SK-N-SH treated with all-trans-retinoic acid at 6 μM for 48 hours (cell line): ENCODE results near the gene RHOT2.
A peak's percentile ranks its signal among the peaks of the same experiment; 100 is the strongest.

Source experiments
- ATAC-seq: fragments of 200-7000 bp; cut with Tn5 transposase; 3 replicates; pipeline ENCODE4 v1.9.1; 2020; ENCODE audit warnings: mild to moderate bottlenecking, moderate library complexity
- ARNTL ChIP-seq: fragments of 450-650 bp; formaldehyde crosslinking; IDR thresholded peaks from 2 replicates; pipeline ENCODE4 v1.5.0; 2020; ENCODE audit warnings: low read depth, mild to moderate bottlenecking, moderate library complexity, borderline replicate concordance
- CSDC2 ChIP-seq: fragments of 250-450 bp; sonication (Bioruptor Pico); IDR thresholded peaks from 2 replicates; pipeline ENCODE4 v1.5.0; 2020; ENCODE audit warnings: mild to moderate bottlenecking, moderate library complexity
- ESRRG ChIP-seq: fragments of 250-450 bp; sonication (Bioruptor Pico); IDR thresholded peaks from 2 replicates; pipeline ENCODE4 v1.6.1; 2021; ENCODE audit warnings: mild to moderate bottlenecking
- GLIS3 ChIP-seq: fragments of 250-450 bp; sonication (Bioruptor Pico); IDR thresholded peaks from 2 replicates; pipeline ENCODE4 v1.5.0; 2020; ENCODE audit warnings: mild to moderate bottlenecking, moderate library complexity
- ISL1 ChIP-seq: fragments of 250-450 bp; sonication (Bioruptor Pico); IDR thresholded peaks from 2 replicates; pipeline ENCODE4 v2.1.2; 2022; ENCODE audit warnings: mild to moderate bottlenecking, moderate library complexity
- OSR1 ChIP-seq: fragments of 250-450 bp; sonication (Bioruptor Pico); IDR thresholded peaks from 2 replicates; pipeline ENCODE4 v1.8.0; 2022; ENCODE audit warnings: moderate library complexity, mild to moderate bottlenecking, inconsistent platforms
- PPARA ChIP-seq: fragments of 250-450 bp; sonication (Bioruptor Pico); IDR thresholded peaks from 2 replicates; pipeline ENCODE4 v1.5.0; 2020; ENCODE audit warnings: mild to moderate bottlenecking, borderline replicate concordance
- RARB ChIP-seq: fragments of 250-450 bp; sonication (Bioruptor Pico); IDR thresholded peaks from 2 replicates; pipeline ENCODE4 v1.8.0; 2021; ENCODE audit warnings: mild to moderate bottlenecking, moderate library complexity
- SNAI2 ChIP-seq: fragments of 250-450 bp; sonication (Bioruptor Pico); IDR thresholded peaks from 2 replicates; pipeline ENCODE4 v1.5.0; 2020; ENCODE audit warnings: mild to moderate bottlenecking, moderate library complexity
- TCF4 ChIP-seq: fragments of 250-450 bp; sonication (Bioruptor Pico); IDR thresholded peaks from 2 replicates; pipeline ENCODE4 v1.8.0; 2021; ENCODE audit warnings: mild to moderate bottlenecking, moderate library complexity, borderline replicate concordance
- TOX ChIP-seq: fragments of 250-450 bp; sonication (Bioruptor Pico); IDR thresholded peaks from 2 replicates; pipeline ENCODE4 v1.8.0; 2021; ENCODE audit warnings: mild to moderate bottlenecking, moderate library complexity, borderline replicate concordance
- ZFP3 ChIP-seq: fragments of 250-450 bp; sonication (Bioruptor Pico); IDR thresholded peaks from 2 replicates; pipeline ENCODE4 v1.5.0; 2020; ENCODE audit warnings: mild to moderate bottlenecking, moderate library complexity
- ZFP30 ChIP-seq: fragments of 450-650 bp; formaldehyde crosslinking; IDR thresholded peaks from 2 replicates; pipeline ENCODE4 v1.5.0; 2022; ENCODE audit warnings: mild to moderate bottlenecking, moderate library complexity
- ZNF565 ChIP-seq: fragments of 450-650 bp; formaldehyde crosslinking; conservative IDR thresholded peaks from 2 replicates; pipeline ENCODE4 v1.5.0; 2020; ENCODE audit warnings: low read depth, mild to moderate bottlenecking, moderate library complexity
- ZNF70 ChIP-seq: fragments of 450-650 bp; formaldehyde crosslinking; IDR thresholded peaks from 2 replicates; pipeline ENCODE4 v1.5.0; 2020; ENCODE audit warnings: mild to moderate bottlenecking, moderate library complexity
- ZNF8 ChIP-seq: fragments of 450-650 bp; formaldehyde crosslinking; IDR thresholded peaks from 2 replicates; pipeline ENCODE4 v1.5.0; 2020; ENCODE audit warnings: mild to moderate bottlenecking, moderate library complexity
- TF ChIP-seq, protein P1 (sequence below): fragments of 250-450 bp; sonication (Bioruptor Pico); IDR thresholded peaks from 2 replicates; pipeline ENCODE4 v1.5.1; 2021; ENCODE audit warnings: mild to moderate bottlenecking, moderate library complexity
- TF ChIP-seq, protein P2 (sequence below): fragments of 250-450 bp; sonication (Bioruptor Pico); IDR thresholded peaks from 2 replicates; pipeline ENCODE4 v1.5.1; 2020; ENCODE audit warnings: low read depth, mild to moderate bottlenecking, moderate library complexity
- TF ChIP-seq, protein P3 (sequence below): fragments of 250-450 bp; sonication (Bioruptor Pico); IDR thresholded peaks from 2 replicates; pipeline ENCODE4 v1.8.0; 2021; ENCODE audit warnings: low read depth, mild to moderate bottlenecking, moderate library complexity, borderline replicate concordance
- TF ChIP-seq, protein P4 (sequence below): fragments of 250-450 bp; sonication (Bioruptor Pico); IDR thresholded peaks from 2 replicates; pipeline ENCODE4 v1.8.0; 2020; ENCODE audit warnings: mild to moderate bottlenecking, moderate library complexity, borderline replicate concordance
- TF ChIP-seq, protein P5 (sequence below): fragments of 250-450 bp; sonication (Bioruptor Pico); IDR thresholded peaks from 2 replicates; pipeline ENCODE4 v1.5.0; 2020; ENCODE audit warnings: mild to moderate bottlenecking, moderate library complexity

The RHOT2 gene

DNA sequence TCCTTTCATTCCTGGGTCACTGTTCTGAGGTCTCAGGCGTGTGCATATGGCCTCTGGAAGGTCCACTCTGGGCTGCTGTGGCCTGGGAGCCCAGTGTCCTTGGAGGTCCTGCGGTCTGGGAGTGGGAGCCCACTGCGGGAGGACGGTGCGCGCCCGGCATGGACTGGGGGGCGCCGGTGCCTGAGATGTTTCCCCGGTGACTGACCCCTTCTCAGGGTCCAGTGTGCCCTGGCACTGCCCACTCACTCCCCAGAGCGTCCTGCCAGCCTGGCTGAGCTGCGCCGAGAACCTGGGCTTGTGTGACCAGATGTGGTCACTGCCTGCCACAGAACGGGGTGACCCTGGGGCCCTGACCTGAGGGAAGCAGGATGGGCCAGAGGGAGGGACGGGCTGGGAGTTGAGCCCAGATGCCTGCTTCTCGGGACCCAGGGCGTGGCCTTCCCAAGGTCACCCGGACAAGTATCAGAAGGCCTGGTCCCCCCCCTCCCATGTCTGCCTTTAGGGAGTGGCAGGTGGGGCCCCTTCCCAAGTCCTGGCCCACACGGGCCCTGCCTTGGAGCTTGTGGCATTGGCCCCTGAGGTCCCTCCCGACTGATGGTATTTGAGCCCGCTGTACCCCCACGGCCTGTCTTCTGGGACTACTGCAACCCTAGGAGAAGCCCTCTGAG is 6.4 kb downstream of the RHOT2 start:
- no peak for ATAC-seq
- TF ChIP-seq TCF4 (CRISPR knock-in tag) (no peak), ZNF70 (no peak), OSR1 (CRISPR knock-in tag) (no peak), ZFP3 (CRISPR knock-in tag) (no peak)
- TF ChIP-seq, protein P1, sequence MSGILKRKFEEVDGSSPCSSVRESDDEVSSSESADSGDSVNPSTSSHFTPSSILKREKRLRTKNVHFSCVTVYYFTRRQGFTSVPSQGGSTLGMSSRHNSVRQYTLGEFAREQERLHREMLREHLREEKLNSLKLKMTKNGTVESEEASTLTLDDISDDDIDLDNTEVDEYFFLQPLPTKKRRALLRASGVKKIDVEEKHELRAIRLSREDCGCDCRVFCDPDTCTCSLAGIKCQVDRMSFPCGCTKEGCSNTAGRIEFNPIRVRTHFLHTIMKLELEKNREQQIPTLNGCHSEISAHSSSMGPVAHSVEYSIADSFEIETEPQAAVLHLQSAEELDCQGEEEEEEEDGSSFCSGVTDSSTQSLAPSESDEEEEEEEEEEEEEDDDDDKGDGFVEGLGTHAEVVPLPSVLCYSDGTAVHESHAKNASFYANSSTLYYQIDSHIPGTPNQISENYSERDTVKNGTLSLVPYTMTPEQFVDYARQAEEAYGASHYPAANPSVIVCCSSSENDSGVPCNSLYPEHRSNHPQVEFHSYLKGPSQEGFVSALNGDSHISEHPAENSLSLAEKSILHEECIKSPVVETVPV = no peak

DNA sequence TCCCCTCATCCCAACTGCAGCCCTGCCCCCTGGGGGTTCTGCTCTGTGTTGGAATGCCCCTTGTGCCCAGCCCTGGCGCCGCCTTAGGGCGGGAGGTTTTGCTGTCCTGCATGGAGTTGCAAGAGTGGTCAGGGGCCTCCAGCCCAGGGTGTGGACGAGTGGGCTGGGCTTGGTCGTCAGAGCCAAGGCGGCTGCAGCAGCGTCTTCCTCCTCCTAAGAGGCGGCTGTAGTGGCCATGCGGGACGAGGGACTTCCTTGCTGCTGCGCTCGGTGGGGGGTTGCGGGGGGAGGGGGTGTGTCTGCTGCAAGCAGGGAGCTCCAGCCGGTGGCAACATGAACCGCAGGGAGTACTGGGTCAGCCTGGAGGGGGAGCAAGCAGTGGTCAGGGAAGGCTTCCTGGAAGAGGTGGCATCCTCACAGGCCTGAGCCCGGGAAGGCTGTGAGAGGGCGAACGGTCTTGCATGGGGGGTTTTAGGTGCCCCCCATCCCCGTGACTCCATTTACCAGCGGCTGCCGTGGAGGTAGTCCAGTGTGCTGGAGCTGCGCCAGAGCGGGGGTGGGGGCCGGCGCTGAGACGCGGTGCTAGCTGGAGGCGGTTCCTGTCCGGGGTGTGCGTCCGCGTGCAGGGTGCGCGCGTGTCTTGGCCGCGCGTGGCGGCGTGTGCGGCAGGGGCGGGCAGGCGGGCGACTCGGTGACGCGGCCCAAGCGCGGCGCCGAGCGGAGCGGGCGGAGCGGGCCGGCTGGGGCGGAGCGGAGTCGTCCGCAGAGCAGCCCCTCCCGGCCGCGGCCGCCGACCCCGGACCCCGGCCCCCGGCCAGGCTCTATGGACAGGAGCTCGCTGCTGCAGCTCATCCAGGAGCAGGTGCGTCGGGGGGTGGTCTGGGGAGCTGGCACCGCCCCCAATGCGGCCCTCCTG is 7.3 kb downstream of the RHOT2 start, which contains the start of gene RHBDL1:
Gene RHBDL1, plus strand, starts transcription at position 704 of the 916 bp plus-strand sequence. Its CDS starts 120 bp downstream, at position 824.
- no peak for ATAC-seq
- TF ChIP-seq ESRRG (CRISPR knock-in tag) = no peak
- peak; percentile 60; the same call in 1 of the 2 replicates for TF ChIP-seq GLIS3 (CRISPR knock-in tag)

DNA sequence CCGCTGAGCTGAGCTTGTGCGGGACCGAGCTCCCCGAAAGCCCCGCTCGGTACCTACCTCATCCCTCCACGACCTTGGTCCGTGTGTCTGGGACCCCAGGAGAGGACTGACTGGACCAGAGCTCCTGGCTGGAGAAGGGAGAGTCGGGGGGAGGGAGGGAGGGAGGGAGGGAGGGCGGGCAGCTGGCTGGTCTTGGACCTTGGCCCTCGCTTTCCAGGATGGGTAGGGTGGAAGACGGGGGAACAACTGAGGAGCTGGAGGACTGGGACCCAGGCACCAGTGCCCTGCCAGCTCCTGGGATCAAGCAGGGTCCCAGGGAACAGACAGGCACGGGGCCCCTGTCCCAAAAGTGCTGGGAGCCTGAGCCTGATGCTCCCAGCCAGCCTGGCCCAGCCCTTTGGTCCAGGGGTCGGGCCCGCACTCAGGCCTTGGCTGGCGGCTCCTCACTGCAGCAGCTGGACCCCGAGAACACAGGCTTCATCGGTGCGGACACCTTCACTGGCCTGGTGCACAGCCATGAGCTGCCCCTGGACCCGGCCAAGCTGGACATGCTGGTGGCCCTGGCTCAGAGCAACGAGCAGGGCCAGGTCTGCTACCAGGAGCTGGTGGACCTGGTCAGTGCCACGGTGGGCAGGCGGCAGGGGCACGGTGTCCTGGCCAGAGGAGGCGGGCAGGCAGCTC is 8.1 kb downstream of the RHOT2 start:
- TF ChIP-seq, protein P2, sequence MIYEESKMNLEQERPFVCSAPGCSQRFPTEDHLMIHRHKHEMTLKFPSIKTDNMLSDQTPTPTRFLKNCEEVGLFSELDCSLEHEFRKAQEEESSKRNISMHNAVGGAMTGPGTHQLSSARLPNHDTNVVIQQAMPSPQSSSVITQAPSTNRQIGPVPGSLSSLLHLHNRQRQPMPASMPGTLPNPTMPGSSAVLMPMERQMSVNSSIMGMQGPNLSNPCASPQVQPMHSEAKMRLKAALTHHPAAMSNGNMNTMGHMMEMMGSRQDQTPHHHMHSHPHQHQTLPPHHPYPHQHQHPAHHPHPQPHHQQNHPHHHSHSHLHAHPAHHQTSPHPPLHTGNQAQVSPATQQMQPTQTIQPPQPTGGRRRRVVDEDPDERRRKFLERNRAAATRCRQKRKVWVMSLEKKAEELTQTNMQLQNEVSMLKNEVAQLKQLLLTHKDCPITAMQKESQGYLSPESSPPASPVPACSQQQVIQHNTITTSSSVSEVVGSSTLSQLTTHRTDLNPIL (CRISPR knock-in tag) = no peak
- no peak for TF ChIP-seq ZNF8 (CRISPR knock-in tag)
- TF ChIP-seq CSDC2 (CRISPR knock-in tag) = no peak
- ATAC-seq = no peak

DNA sequence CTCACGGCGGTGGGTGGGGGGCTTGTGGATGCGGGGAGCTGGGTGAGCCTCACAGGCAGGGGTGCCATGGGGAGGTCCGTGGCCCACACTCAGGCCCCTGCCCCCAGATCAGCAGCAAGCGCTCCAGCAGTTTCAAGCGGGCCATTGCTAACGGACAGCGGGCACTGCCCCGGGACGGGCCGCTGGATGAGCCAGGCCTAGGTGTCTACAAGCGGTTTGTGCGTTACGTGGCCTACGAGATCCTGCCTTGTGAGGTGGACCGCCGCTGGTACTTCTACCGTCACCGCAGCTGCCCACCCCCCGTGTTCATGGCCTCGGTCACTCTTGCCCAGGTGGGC is 8.6 kb downstream of the RHOT2 start:
- TF ChIP-seq TOX (CRISPR knock-in tag) = no peak
- no peak for TF ChIP-seq RARB (CRISPR knock-in tag)
- TF ChIP-seq, protein P3, sequence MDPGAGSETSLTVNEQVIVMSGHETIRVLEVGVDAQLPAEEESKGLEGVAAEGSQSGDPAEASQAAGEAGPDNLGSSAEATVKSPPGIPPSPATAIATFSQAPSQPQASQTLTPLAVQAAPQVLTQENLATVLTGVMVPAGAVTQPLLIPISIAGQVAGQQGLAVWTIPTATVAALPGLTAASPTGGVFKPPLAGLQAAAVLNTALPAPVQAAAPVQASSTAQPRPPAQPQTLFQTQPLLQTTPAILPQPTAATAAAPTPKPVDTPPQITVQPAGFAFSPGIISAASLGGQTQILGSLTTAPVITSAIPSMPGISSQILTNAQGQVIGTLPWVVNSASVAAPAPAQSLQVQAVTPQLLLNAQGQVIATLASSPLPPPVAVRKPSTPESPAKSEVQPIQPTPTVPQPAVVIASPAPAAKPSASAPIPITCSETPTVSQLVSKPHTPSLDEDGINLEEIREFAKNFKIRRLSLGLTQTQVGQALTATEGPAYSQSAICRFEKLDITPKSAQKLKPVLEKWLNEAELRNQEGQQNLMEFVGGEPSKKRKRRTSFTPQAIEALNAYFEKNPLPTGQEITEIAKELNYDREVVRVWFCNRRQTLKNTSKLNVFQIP = no peak
- TF ChIP-seq, protein P4, sequence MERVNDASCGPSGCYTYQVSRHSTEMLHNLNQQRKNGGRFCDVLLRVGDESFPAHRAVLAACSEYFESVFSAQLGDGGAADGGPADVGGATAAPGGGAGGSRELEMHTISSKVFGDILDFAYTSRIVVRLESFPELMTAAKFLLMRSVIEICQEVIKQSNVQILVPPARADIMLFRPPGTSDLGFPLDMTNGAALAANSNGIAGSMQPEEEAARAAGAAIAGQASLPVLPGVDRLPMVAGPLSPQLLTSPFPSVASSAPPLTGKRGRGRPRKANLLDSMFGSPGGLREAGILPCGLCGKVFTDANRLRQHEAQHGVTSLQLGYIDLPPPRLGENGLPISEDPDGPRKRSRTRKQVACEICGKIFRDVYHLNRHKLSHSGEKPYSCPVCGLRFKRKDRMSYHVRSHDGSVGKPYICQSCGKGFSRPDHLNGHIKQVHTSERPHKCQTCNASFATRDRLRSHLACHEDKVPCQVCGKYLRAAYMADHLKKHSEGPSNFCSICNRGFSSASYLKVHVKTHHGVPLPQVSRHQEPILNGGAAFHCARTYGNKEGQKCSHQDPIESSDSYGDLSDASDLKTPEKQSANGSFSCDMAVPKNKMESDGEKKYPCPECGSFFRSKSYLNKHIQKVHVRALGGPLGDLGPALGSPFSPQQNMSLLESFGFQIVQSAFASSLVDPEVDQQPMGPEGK = no peak
- TF ChIP-seq SNAI2 (CRISPR knock-in tag) = no peak
- TF ChIP-seq, protein P5, sequence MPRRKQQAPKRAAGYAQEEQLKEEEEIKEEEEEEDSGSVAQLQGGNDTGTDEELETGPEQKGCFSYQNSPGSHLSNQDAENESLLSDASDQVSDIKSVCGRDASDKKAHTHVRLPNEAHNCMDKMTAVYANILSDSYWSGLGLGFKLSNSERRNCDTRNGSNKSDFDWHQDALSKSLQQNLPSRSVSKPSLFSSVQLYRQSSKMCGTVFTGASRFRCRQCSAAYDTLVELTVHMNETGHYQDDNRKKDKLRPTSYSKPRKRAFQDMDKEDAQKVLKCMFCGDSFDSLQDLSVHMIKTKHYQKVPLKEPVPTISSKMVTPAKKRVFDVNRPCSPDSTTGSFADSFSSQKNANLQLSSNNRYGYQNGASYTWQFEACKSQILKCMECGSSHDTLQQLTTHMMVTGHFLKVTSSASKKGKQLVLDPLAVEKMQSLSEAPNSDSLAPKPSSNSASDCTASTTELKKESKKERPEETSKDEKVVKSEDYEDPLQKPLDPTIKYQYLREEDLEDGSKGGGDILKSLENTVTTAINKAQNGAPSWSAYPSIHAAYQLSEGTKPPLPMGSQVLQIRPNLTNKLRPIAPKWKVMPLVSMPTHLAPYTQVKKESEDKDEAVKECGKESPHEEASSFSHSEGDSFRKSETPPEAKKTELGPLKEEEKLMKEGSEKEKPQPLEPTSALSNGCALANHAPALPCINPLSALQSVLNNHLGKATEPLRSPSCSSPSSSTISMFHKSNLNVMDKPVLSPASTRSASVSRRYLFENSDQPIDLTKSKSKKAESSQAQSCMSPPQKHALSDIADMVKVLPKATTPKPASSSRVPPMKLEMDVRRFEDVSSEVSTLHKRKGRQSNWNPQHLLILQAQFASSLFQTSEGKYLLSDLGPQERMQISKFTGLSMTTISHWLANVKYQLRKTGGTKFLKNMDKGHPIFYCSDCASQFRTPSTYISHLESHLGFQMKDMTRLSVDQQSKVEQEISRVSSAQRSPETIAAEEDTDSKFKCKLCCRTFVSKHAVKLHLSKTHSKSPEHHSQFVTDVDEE (CRISPR knock-in tag) = no peak
- no peak for TF ChIP-seq ARNTL (CRISPR knock-in tag)
- TF ChIP-seq ISL1 (CRISPR knock-in tag) = no peak
- no peak for TF ChIP-seq ZNF565 (CRISPR knock-in tag)
- TF ChIP-seq ZFP3 (CRISPR knock-in tag) = no peak
- TF ChIP-seq OSR1 (CRISPR knock-in tag) = no peak
- TF ChIP-seq ZFP30 = no peak
- no peak for TF ChIP-seq ESRRG (CRISPR knock-in tag)
- no peak for TF ChIP-seq PPARA (CRISPR knock-in tag)
- no peak for ATAC-seq
